GM06990 (cell line): ENCODE measurements around the gene TFAP2A.

Experiments
- DNase-seq: peaks from one replicate; pipeline ENCODE4 v3.0.0-alpha.2; 2011; ENCODE audit not compliant: insufficient read length; ENCODE audit errors: extremely low read depth
- H3K27me3 ChIP-seq: replicated peaks from 2 replicates; pipeline ENCODE4 v1.6.0; 2011; ENCODE audit warnings: low read length; ENCODE audit not compliant: control insufficient read depth, insufficient read depth
- H3K36me3 ChIP-seq: 2 replicates; pipeline ENCODE4 v1.5.1; 2011; ENCODE audit warnings: low read length; ENCODE audit not compliant: control insufficient read depth, insufficient read depth
- H3K4me3 ChIP-seq: replicated peaks from 2 replicates; pipeline ENCODE4 v1.5.1; 2011; ENCODE audit warnings: low read depth, mild to moderate bottlenecking, control low read depth, low read length
- TF ChIP-seq, protein P1 (sequence below): IDR thresholded peaks from 2 replicates; pipeline ENCODE4 v1.5.1; 2011; ENCODE audit warnings: low read length, control low read depth, mild to moderate bottlenecking, inconsistent platforms; ENCODE audit not compliant: insufficient read depth, poor library complexity, severe bottlenecking

The TFAP2A gene

DNA sequence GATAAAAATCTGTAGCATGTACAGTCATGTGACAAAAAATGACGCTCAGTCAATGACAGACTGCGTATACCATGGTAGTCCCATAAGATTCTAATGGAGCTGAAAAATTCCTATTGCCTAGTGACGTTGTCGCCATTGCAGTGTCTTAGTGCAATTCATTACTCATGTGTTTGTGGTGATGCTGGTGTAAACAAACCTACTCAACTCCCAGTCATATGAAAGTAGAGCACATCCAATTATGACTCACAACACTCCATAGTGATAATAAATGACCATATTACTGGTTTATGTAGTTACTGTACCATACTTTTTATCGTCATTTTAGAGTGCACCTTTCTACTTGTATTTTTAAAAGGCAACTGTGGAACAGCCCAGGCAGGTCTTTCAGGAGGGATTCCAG is 45.0 kb downstream of the TFAP2A start:
- TF ChIP-seq, protein P1, sequence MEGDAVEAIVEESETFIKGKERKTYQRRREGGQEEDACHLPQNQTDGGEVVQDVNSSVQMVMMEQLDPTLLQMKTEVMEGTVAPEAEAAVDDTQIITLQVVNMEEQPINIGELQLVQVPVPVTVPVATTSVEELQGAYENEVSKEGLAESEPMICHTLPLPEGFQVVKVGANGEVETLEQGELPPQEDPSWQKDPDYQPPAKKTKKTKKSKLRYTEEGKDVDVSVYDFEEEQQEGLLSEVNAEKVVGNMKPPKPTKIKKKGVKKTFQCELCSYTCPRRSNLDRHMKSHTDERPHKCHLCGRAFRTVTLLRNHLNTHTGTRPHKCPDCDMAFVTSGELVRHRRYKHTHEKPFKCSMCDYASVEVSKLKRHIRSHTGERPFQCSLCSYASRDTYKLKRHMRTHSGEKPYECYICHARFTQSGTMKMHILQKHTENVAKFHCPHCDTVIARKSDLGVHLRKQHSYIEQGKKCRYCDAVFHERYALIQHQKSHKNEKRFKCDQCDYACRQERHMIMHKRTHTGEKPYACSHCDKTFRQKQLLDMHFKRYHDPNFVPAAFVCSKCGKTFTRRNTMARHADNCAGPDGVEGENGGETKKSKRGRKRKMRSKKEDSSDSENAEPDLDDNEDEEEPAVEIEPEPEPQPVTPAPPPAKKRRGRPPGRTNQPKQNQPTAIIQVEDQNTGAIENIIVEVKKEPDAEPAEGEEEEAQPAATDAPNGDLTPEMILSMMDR, result no peak
- H3K36me3 ChIP-seq, result no peaks in the 10 kb centered on the region
- no peaks in the 10 kb centered on the region; the same call in 1 of the 2 replicates for H3K27me3 ChIP-seq
- H3K4me3 ChIP-seq, result no peak overlapping the region
- no peak for DNase-seq

DNA sequence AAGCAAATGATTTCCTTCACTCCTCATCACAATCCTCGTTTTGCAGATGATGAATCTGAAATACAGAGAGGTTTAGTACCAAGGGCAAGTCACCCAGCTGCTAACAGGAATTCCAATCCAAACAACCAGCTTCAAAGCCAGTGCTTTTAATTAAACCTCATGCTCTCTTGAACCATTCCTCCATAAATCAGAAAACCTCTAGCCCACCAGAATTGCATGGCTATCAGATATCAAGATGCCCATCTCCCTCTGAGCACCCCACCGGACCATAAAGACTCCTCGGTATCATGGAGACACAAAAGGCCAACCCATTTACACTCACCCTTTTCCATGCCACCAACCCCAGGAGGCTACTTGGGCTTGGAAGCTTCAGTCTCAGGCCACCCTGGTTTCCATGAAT is 46.0 kb downstream of the TFAP2A start:
- no peak overlapping the region for H3K4me3 ChIP-seq
- H3K36me3 ChIP-seq, result no peaks in the 10 kb centered on the region
- DNase-seq, result no peak
- TF ChIP-seq, protein P1, result no peak
- H3K27me3 ChIP-seq, result no peaks in the 10 kb centered on the region; the same call in 1 of the 2 replicates

DNA sequence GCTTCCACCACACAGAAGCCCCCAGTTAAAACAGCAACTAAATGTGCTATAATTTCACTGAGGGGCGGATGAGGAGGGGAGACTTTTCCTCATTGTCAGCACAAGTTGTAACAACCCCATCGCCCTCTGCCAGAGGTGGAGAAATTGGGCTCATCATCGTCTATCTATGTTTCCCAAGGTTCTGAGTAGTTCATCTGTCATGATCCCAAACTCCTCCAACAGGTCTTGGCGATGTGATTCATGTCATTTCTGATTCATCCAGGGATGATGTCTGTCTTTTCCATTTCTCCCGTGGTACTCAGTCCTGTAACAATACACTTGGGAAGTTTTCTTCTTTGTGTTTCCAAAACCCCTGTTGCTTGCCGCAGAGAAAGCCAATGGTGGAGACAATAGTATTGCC is 51.0 kb downstream of the TFAP2A start:
- no peak overlapping the region for H3K4me3 ChIP-seq
- H3K36me3 ChIP-seq, result no peaks in the 10 kb centered on the region
- no peak for DNase-seq
- no peaks in the 10 kb centered on the region; the same call in 1 of the 2 replicates for H3K27me3 ChIP-seq
- TF ChIP-seq, protein P1, result no peak

DNA sequence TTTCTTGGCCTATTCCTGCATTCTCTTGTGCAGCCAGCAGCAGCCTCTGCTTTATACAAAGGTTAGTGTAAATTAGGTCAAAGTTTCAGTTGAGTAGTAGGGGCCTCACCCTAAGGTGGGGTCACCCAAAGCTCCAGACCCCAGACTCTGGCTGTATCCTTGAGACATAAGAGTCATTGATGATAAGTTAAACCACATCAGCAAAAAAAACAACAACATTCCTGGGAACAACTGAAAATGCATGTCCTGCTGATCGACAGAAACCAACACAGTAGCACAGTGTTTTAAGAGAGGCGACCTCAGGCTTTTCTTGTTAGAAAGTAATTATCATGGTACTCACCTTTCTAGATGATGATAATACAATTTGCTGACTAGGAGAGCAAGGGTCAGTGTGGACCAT is 52.6 kb downstream of the TFAP2A start:
- TF ChIP-seq, protein P1, result no peak
- DNase-seq, result no peak
- H3K36me3 ChIP-seq, result no peaks in the 10 kb centered on the region
- no peak overlapping the region for H3K4me3 ChIP-seq
- H3K27me3 ChIP-seq, result no peaks in the 10 kb centered on the region; the same call in 1 of the 2 replicates

DNA sequence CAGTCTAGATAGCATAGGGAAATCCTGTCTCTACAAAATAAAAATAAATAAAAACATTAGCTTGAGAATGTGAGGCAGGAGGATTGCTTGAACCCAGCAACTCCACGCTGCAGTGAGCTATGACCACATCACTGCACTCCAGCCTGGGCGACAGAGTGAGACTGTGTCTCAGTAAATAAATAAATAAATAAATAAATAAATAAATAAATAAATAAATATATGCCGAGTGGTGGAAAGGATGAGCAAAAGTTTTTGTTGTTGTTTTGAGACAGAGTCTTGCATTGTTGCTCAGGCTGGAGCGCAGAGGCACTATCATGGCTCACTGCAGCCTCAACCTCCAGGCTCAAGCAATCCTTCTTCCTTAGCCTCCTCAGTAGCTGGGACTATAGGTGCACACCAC is 53.4 kb downstream of the TFAP2A start:
- DNase-seq, result no peak
- no peaks in the 10 kb centered on the region; the same call in 1 of the 2 replicates for H3K27me3 ChIP-seq
- TF ChIP-seq, protein P1, result no peak

DNA sequence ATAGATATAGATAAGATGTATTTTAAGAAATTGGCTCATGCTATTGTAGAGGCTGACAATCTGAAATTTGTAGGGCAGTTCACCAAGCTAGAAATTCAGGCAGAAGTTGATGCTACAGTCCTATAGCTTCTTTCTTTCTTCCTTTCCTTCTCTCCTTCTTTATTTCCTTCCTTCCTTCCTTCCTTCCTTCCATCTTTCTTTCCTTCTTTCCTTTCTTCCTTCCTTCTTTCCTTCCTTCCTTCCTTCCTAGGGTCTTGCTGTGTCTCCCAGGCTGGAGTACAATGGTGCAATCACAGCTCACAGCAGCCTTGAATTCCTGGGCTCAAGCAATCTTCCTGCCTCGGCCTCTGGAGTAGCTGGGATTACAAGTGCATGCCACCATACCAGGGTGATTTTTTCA is 55.3 kb downstream of the TFAP2A start:
- TF ChIP-seq, protein P1, result no peak
- no peaks in the 10 kb centered on the region for H3K36me3 ChIP-seq
- no peak overlapping the region for H3K4me3 ChIP-seq
- DNase-seq, result no peak
- H3K27me3 ChIP-seq, result no peaks in the 10 kb centered on the region

More for the DNA sequence above, 53.4 kb downstream of the TFAP2A start:
- no peak overlapping the region for H3K4me3 ChIP-seq
- H3K36me3 ChIP-seq, result no peaks in the 10 kb centered on the region
